Measurements from ENCODE around the gene SRP68.

GRCh38 chr17:76049836-76050537 lies 22.3 kb downstream of the SRP68 start:
- TF ChIP-seq CTCF (IDR thresholded peaks at IDR 0.05) (no peak), POLR2A (IDR thresholded peaks at IDR 0.05) (no peak), EP300 (IDR thresholded peaks at IDR 0.05) (no peak)
